H9 (cell line): ENCODE data around the gene BRD9. TPM values are rescaled to one million over a fixed set of nuclear protein-coding genes. Genes with fewer than 3 reads are reported as not detected.

Source experiments
- DNase-seq: peaks from one replicate; pipeline ENCODE4 v3.0.0-alpha.2; 2017
- H2AFZ ChIP-seq: one replicate; pipeline ENCODE4 v1.6.1; 2013; ENCODE audit warnings: mild to moderate bottlenecking, low read length, control low read depth, moderate library complexity
- H2AK5ac ChIP-seq: 2 replicates; pipeline ENCODE4 v1.6.1; 2013; ENCODE audit warnings: low read length, control low read depth, mixed read lengths; ENCODE audit not compliant: insufficient read length
- H2BK120ac ChIP-seq: one replicate; pipeline ENCODE4 v1.6.1; 2013; ENCODE audit warnings: low read depth, mild to moderate bottlenecking, low read length, control low read depth, inconsistent platforms; ENCODE audit not compliant: poor library complexity, severe bottlenecking
- H2BK12ac ChIP-seq: 2 replicates; pipeline ENCODE4 v1.6.1; 2013; ENCODE audit warnings: low read length, control low read depth, mixed read lengths, low read depth; ENCODE audit not compliant: insufficient read length
- H2BK15ac ChIP-seq: 2 replicates; pipeline ENCODE4 v1.6.1; 2013; ENCODE audit warnings: low read depth, low read length, control low read depth
- H2BK20ac ChIP-seq: one replicate; pipeline ENCODE4 v1.6.1; 2013; ENCODE audit warnings: low read depth, mild to moderate bottlenecking, low read length, control low read depth, inconsistent platforms; ENCODE audit not compliant: poor library complexity, severe bottlenecking
- H2BK5ac ChIP-seq: 2 replicates; pipeline ENCODE4 v1.6.1; 2013; ENCODE audit warnings: low read length, control low read depth, mixed read lengths; ENCODE audit not compliant: insufficient read length
- H3K14ac ChIP-seq: 2 replicates; pipeline ENCODE4 v1.6.1; 2013; ENCODE audit warnings: low read length, control low read depth; ENCODE audit not compliant: insufficient read depth
- H3K18ac ChIP-seq: 2 replicates; pipeline ENCODE4 v1.6.1; 2013; ENCODE audit warnings: low read depth, mild to moderate bottlenecking, mixed read lengths, low read length, control low read depth; ENCODE audit not compliant: insufficient read length
- H3K23ac ChIP-seq: 2 replicates; pipeline ENCODE4 v1.6.1; 2013; ENCODE audit warnings: low read length, control low read depth, mixed read lengths, low read depth; ENCODE audit not compliant: insufficient read length
- H3K23me2 ChIP-seq: 2 replicates; pipeline ENCODE4 v1.6.1; 2013; ENCODE audit warnings: low read depth, mild to moderate bottlenecking, mixed read lengths, low read length, control low read depth; ENCODE audit not compliant: insufficient read length, poor library complexity, severe bottlenecking
- H3K27ac ChIP-seq: 2 replicates; pipeline ENCODE4 v1.5.1; 2013; ENCODE audit warnings: low read length, control low read depth, mixed read lengths, low read depth; ENCODE audit not compliant: insufficient read length
- H3K27me3 ChIP-seq: 2 replicates; pipeline ENCODE4 v1.6.1; 2013; ENCODE audit warnings: low read length, control low read depth, inconsistent platforms; ENCODE audit not compliant: insufficient read depth
- H3K4ac ChIP-seq: 2 replicates; pipeline ENCODE4 v1.6.1; 2013; ENCODE audit warnings: low read depth, mild to moderate bottlenecking, control low read depth, inconsistent platforms, low read length, moderate library complexity
- H3K4me1 ChIP-seq: 2 replicates; pipeline ENCODE4 v1.6.1; 2013; ENCODE audit warnings: low read length, control low read depth, inconsistent platforms; ENCODE audit not compliant: insufficient read depth
- H3K4me2 ChIP-seq: 2 replicates; pipeline ENCODE4 v1.6.1; 2013; ENCODE audit warnings: low read length, control low read depth, mixed read lengths; ENCODE audit not compliant: insufficient read length, insufficient read depth
- H3K56ac ChIP-seq: 2 replicates; pipeline ENCODE4 v1.6.1; 2013; ENCODE audit warnings: low read depth, mild to moderate bottlenecking, mixed read lengths, low read length, control low read depth; ENCODE audit not compliant: insufficient read length
- H3K79me1 ChIP-seq: 2 replicates; pipeline ENCODE4 v1.6.1; 2013; ENCODE audit warnings: low read depth, mild to moderate bottlenecking, moderate library complexity, low read length, control low read depth, inconsistent platforms; ENCODE audit not compliant: insufficient read depth, poor library complexity, severe bottlenecking
- H3K79me2 ChIP-seq: 2 replicates; pipeline ENCODE4 v1.6.1; 2013; ENCODE audit warnings: low read length, control low read depth, inconsistent platforms; ENCODE audit not compliant: insufficient read depth
- H3K9ac ChIP-seq: 2 replicates; pipeline ENCODE4 v1.6.1; 2013; ENCODE audit warnings: low read length, control low read depth, mixed read lengths; ENCODE audit not compliant: insufficient read length; ENCODE audit errors: extremely low read depth
- H3K9me3 ChIP-seq: one replicate; pipeline ENCODE4 v1.6.1; 2013; ENCODE audit warnings: low read depth, low read length, inconsistent platforms; ENCODE audit not compliant: control insufficient read depth
- H3T11ph ChIP-seq: one replicate; pipeline ENCODE4 v1.6.1; 2013; ENCODE audit warnings: mild to moderate bottlenecking, low read length, control low read depth, inconsistent platforms
- H4K20me1 ChIP-seq: one replicate; pipeline ENCODE4 v1.6.1; 2013; ENCODE audit not compliant: control insufficient read depth, insufficient read length, insufficient read depth
- H4K5ac ChIP-seq: 2 replicates; pipeline ENCODE4 v1.6.1; 2013; ENCODE audit warnings: low read depth, mild to moderate bottlenecking, mixed read lengths, low read length, control low read depth; ENCODE audit not compliant: insufficient read length
- H4K8ac ChIP-seq: replicated peaks from 2 replicates; pipeline ENCODE4 v1.6.1; 2013; ENCODE audit warnings: low read length, control low read depth, mixed read lengths, low read depth; ENCODE audit not compliant: insufficient read length
- H4K91ac ChIP-seq: 2 replicates; pipeline ENCODE4 v1.6.1; 2013; ENCODE audit warnings: low read depth, mild to moderate bottlenecking, moderate library complexity, mixed read lengths, low read length, control low read depth; ENCODE audit not compliant: insufficient read length
- H3K27ac Mint-ChIP-seq, 3 experiments: 2 replicates in 2 of 3; 3 replicates in 1 of 3; pipeline ENCODE4 v1.8.0; 2020 to 2021; ENCODE audit warnings: mixed read lengths in 3 of 3, mild to moderate bottlenecking in 1 of 3, moderate library complexity in 1 of 3
- H3K27me3 Mint-ChIP-seq: 2 replicates; pipeline ENCODE4 v1.8.0; 2021; ENCODE audit warnings: low read depth, mild to moderate bottlenecking, moderate library complexity, mixed read lengths
- H3K36me3 Mint-ChIP-seq, 3 experiments: 2 replicates in 2 of 3; 3 replicates in 1 of 3; pipeline ENCODE4 v1.8.0; 2020 to 2021; ENCODE audit warnings: low read depth in 3 of 3, mixed read lengths in 3 of 3; ENCODE audit not compliant: insufficient read depth in 1 of 3
- H3K4me1 Mint-ChIP-seq, 2 experiments: 2 replicates each; pipeline ENCODE4 v1.8.0; 2020; ENCODE audit warnings: mixed read lengths in 2 of 2
- H3K4me3 Mint-ChIP-seq, 2 experiments: 2 replicates in 1 of 2; 3 replicates in 1 of 2; pipeline ENCODE4 v1.8.0; 2020 to 2021; ENCODE audit warnings: mild to moderate bottlenecking in 2 of 2, mixed read lengths in 2 of 2, moderate library complexity in 1 of 2
- H3K9me3 Mint-ChIP-seq, 2 experiments: 2 replicates in 1 of 2; 3 replicates in 1 of 2; pipeline ENCODE4 v1.8.0; 2020; ENCODE audit warnings: mild to moderate bottlenecking in 2 of 2, mixed read lengths in 2 of 2, moderate library complexity in 1 of 2
- WGBS: extraction: QIAGEN DNeasy Blood & Tissue Kit; methylation state at CpG from one replicate; pipeline ENCODE4 v1.1.7; 2013; ENCODE audit warnings: missing lambda C conversion rate, low lambda C conversion rate, mixed read lengths; ENCODE audit not compliant: insufficient read length; ENCODE audit errors: extremely low coverage; 5-methylcytosine and 5-hydroxymethylcytosine counted together
- total RNA-seq: library from RNA; stranded (reverse); gene quantifications from 2 replicates; pipeline ENCODE4 v1.2.1, GENCODE V29; 2021
- TF ChIP-seq, protein P1 (sequence below): fragments of 200-600 bp; sonication (generic); conservative IDR thresholded peaks from 3 replicates; pipeline ENCODE4 v1.8.0; 2021; ENCODE audit warnings: antibody characterized with exemption, mild to moderate bottlenecking

BRD9 gene
- total RNA-seq, 1 experiment from 2014 or later = 70.5 TPM

GRCh38 chr5:868428-869135 lies 24.0 kb downstream of the BRD9 start:
- H3K56ac ChIP-seq = no peak overlapping the region
- H4K8ac ChIP-seq = no peak overlapping the region
- H2BK12ac ChIP-seq = no peak overlapping the region
- no CpG with 5 or more reads among the region's 16 CpGs for WGBS
- H4K20me1 ChIP-seq = peaks cover 2% of the 10 kb centered on the region
- H3T11ph ChIP-seq = no peak overlapping the region
- no peaks in the 10 kb centered on the region for H3K23me2 ChIP-seq
- no peak overlapping the region for H2AFZ ChIP-seq
- H2AK5ac ChIP-seq = no peak overlapping the region
- H3K27ac ChIP-seq = no peak overlapping the region
- H3K14ac ChIP-seq = no peak overlapping the region
- H3K4me1 Mint-ChIP-seq = peaks cover 0 to 6% of the 10 kb centered on the region in 2 experiments; a peak in 3 of 4 replicates
- no peaks in the 10 kb centered on the region for H3K79me2 ChIP-seq
- no peak overlapping the region for H3K4ac ChIP-seq
- peaks cover 55 to 98% (median 78%) of the 10 kb centered on the region in 3 experiments; a peak in 6 of 7 replicates for H3K36me3 Mint-ChIP-seq
- no peaks in the 10 kb centered on the region for H3K79me1 ChIP-seq
- DNase-seq = no peak
- H4K5ac ChIP-seq = no peak overlapping the region
- H3K4me2 ChIP-seq = no peak overlapping the region
- no peaks in the 10 kb centered on the region for H3K27me3 Mint-ChIP-seq
- no peaks in the 10 kb centered on the region for H3K4me1 ChIP-seq
- no peak overlapping the region for H4K91ac ChIP-seq
- no peak overlapping the region for H3K23ac ChIP-seq
- H3K9me3 ChIP-seq = no peaks in the 10 kb centered on the region
- H3K27ac Mint-ChIP-seq = no peak overlapping the region
- no peaks in the 10 kb centered on the region for H3K27me3 ChIP-seq
- H2BK120ac ChIP-seq = no peak overlapping the region
- H3K18ac ChIP-seq = no peak overlapping the region
- H3K9ac ChIP-seq = no peak overlapping the region
- no peak overlapping the region for H2BK20ac ChIP-seq
- H2BK15ac ChIP-seq = no peak overlapping the region
- no peak overlapping the region for H2BK5ac ChIP-seq
- no peak overlapping the region for H3K4me3 Mint-ChIP-seq
- H3K9me3 Mint-ChIP-seq = no peaks in the 10 kb centered on the region
- TF ChIP-seq, protein P1, sequence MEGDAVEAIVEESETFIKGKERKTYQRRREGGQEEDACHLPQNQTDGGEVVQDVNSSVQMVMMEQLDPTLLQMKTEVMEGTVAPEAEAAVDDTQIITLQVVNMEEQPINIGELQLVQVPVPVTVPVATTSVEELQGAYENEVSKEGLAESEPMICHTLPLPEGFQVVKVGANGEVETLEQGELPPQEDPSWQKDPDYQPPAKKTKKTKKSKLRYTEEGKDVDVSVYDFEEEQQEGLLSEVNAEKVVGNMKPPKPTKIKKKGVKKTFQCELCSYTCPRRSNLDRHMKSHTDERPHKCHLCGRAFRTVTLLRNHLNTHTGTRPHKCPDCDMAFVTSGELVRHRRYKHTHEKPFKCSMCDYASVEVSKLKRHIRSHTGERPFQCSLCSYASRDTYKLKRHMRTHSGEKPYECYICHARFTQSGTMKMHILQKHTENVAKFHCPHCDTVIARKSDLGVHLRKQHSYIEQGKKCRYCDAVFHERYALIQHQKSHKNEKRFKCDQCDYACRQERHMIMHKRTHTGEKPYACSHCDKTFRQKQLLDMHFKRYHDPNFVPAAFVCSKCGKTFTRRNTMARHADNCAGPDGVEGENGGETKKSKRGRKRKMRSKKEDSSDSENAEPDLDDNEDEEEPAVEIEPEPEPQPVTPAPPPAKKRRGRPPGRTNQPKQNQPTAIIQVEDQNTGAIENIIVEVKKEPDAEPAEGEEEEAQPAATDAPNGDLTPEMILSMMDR = no peak
